Measurements from ENCODE around the gene PCGF6. TPM values are rescaled to one million over a fixed set of nuclear protein-coding genes. Genes with fewer than 3 reads are reported as not detected.

PCGF6 gene
- total RNA-seq, 4 donors from 2014 or later: 11.9 to 17.7 (median 13.1) TPM

GRCh38 chr10:103327906-103328305, 23.0 kb downstream of the PCGF6 start:
- no peak for DNase-seq (ENCODE audit: extremely low spot score)
- Histone ChIP-seq H3K27me3 (no peaks in the 10 kb centered on the region), H3K4me1 (no peaks in the 10 kb centered on the region), H3K9me3 (no peaks in the 10 kb centered on the region), H3K4me3 (no peak overlapping the region), H3K27ac (replicated peaks in 1 of 4) (no peak overlapping the region), H3K36me3 (peaks cover 41 to 97% (median 84%) of the 10 kb centered on the region in 4 donors)
- WGBS: 94% methylated on average over 7 of the region's 7 CpGs
- TF ChIP-seq POLR2AphosphoS5 (IDR thresholded peaks at IDR 0.05): no peak
- no peak for TF ChIP-seq EP300 (IDR thresholded peaks at IDR 0.05)
- no peak for TF ChIP-seq CTCF (IDR thresholded peaks at IDR 0.05)
- TF ChIP-seq POLR2A (IDR thresholded peaks at IDR 0.05; ENCODE audit: low read depth): no peak
- intact Hi-C loops (cut with DNase I): no loop called here

- no peaks in the 10 kb centered on the region for H3K4me1 ChIP-seq
- DNase-seq (ENCODE audit: extremely low spot score): no peak
- TF ChIP-seq POLR2AphosphoS5 (IDR thresholded peaks at IDR 0.05) (no peak), EP300 (IDR thresholded peaks at IDR 0.05) (no peak), CTCF (IDR thresholded peaks at IDR 0.05) (no peak), POLR2A (IDR thresholded peaks at IDR 0.05; ENCODE audit: low read depth) (no peak)
- H3K4me3 ChIP-seq: no peak overlapping the region
- no peaks in the 10 kb centered on the region for H3K9me3 ChIP-seq
- H3K27ac ChIP-seq (replicated peaks in 1 of 4): no peak overlapping the region
- H3K36me3 ChIP-seq: peaks cover 20 to 81% (median 64%) of the 10 kb centered on the region in 4 donors
- intact Hi-C loops (cut with DNase I): no loop called here
- no peaks in the 10 kb centered on the region for H3K27me3 ChIP-seq
These were observed 34.9 kb downstream of the PCGF6 start for GRCh38 chr10:103316087-103316486.

GRCh38 chr10:103310197-103310596, 40.7 kb downstream of the PCGF6 start:
- Histone ChIP-seq H3K9me3 (no peaks in the 10 kb centered on the region), H3K4me3 (no peak overlapping the region), H3K27ac (replicated peaks in 1 of 4) (no peak overlapping the region), H3K27me3 (no peaks in the 10 kb centered on the region), H3K4me1 (no peaks in the 10 kb centered on the region), H3K36me3 (peaks cover 40 to 94% (median 86%) of the 10 kb centered on the region in 4 donors)
- WGBS: 78% methylated on average over 1 of the region's 1 CpG
- TF ChIP-seq CTCF (IDR thresholded peaks at IDR 0.05): no peak
- no peak for TF ChIP-seq POLR2AphosphoS5 (IDR thresholded peaks at IDR 0.05)
- TF ChIP-seq EP300 (IDR thresholded peaks at IDR 0.05): no peak
- TF ChIP-seq POLR2A (IDR thresholded peaks at IDR 0.05; ENCODE audit: low read depth): no peak
- no peak for DNase-seq (ENCODE audit: extremely low spot score)
- intact Hi-C loops (cut with DNase I): no loop called here

GRCh38 chr10:103307594-103307993, 43.3 kb downstream of the PCGF6 start:
- WGBS: 93% methylated on average over 5 of the region's 5 CpGs
- peaks cover 44 to 97% (median 83%) of the 10 kb centered on the region in 4 donors for H3K36me3 ChIP-seq
- no peak for TF ChIP-seq EP300 (IDR thresholded peaks at IDR 0.05)
- TF ChIP-seq CTCF (IDR thresholded peaks at IDR 0.05): no peak
- TF ChIP-seq POLR2A (IDR thresholded peaks at IDR 0.05; ENCODE audit: low read depth): no peak
- no peak for TF ChIP-seq POLR2AphosphoS5 (IDR thresholded peaks at IDR 0.05)

GRCh38 chr10:103295374-103296015, 55.4 kb downstream of the PCGF6 start:
- no peak overlapping the region for H3K27ac ChIP-seq (replicated peaks in 1 of 4)
- TF ChIP-seq EP300 (IDR thresholded peaks at IDR 0.05) (no peak), POLR2A (IDR thresholded peaks at IDR 0.05; ENCODE audit: low read depth) (no peak), CTCF (IDR thresholded peaks at IDR 0.05) (no peak), POLR2AphosphoS5 (IDR thresholded peaks at IDR 0.05) (no peak)
- WGBS: 83% methylated on average over 2 of the region's 2 CpGs

More at GRCh38 chr10:103307594-103307993, 43.3 kb downstream of the PCGF6 start:
- intact Hi-C loops (cut with DNase I): no loop called here
- H3K4me3 ChIP-seq: no peak overlapping the region
- no peaks in the 10 kb centered on the region for H3K4me1 ChIP-seq
- no peaks in the 10 kb centered on the region for H3K9me3 ChIP-seq
- H3K27me3 ChIP-seq: no peaks in the 10 kb centered on the region
- no peak for DNase-seq (ENCODE audit: extremely low spot score)
- no peak overlapping the region for H3K27ac ChIP-seq (replicated peaks in 1 of 4)

More at GRCh38 chr10:103295374-103296015, 55.4 kb downstream of the PCGF6 start:
- no peak for DNase-seq (ENCODE audit: extremely low spot score)
- intact Hi-C loops (cut with DNase I): no loop called here
- Histone ChIP-seq H3K36me3 (peaks cover 0 to 4% (median 0%) of the 10 kb centered on the region in 4 donors), H3K4me3 (no peak overlapping the region), H3K4me1 (no peaks in the 10 kb centered on the region), H3K9me3 (no peaks in the 10 kb centered on the region), H3K27me3 (no peaks in the 10 kb centered on the region)
